Measurements from ENCODE around the gene ZSWIM5. TPM values are rescaled to one million over a fixed set of nuclear protein-coding genes. Genes with fewer than 3 reads are reported as not detected.

ZSWIM5 gene
- total and polyA plus RNA-seq, 9 of the 15 experiments (the other 6 are each of a cell fraction or from before 2014, with no cell fraction given) = under 0.01 to 0.07 (median 0.03) TPM; not detected in 3

DNA sequence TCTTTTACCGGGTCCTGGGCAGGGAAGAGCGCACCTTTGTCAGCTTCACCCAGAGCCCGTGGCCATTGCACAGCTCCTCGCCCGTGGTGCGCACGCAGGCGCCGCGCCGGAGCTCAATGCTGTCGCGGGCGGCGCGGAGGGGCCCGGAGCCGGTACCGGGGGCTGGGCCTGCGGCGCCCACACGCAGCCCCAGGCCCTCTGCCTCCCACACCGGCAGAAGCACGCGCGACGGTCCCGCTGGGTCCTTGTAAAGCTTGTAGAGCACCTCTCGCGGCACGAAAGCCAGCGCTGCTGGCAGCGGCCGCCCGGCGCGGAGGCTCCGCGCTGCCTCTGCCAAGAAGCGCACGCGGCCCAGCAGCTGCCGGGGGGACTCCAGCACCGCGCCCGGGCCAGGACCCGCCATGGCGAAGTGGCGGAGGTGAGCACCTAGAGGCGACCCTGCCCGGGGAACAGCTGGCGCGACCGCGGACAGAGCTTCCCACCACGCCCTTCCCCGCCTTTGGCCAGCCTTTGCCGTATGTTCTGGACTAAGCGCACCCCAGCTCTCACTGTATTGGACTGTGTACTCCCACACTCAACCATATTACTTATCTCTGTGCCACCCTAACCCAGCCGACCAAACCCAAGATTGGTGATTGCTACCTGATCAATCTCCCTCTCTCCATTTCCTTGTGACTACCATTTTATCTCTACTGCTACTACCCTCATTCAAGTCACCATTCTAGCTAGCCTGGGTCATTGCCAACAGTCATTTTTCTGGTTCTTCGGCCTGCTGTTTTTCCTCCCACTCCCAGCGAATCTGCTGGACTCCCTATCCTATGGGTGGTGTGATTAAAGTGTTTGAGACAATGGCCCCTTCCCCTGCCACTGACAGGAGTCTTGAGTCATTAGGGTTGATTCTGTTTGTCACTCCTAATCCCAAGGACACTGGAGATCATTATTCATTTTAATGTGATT lies 195.3 kb downstream of the ZSWIM5 start, which contains the start of gene HECTD3 (continued):
- no peak for TF ChIP-seq CEBPG (CRISPR knock-in tag; IDR thresholded peaks at IDR 0.05)
- no peak for TF ChIP-seq CEBPG (tag; conservative IDR thresholded peaks at IDR 0.05 in 1 of 2, IDR thresholded peaks at IDR 0.05 in 1 of 2)
- no peak for TF ChIP-seq RAD51 (IDR thresholded peaks at IDR 0.05; ENCODE audit: borderline replicate concordance, low read depth)
- TF ChIP-seq MECOM (CRISPR knock-in tag; IDR thresholded peaks at IDR 0.05) = no peak
- TF ChIP-seq, protein P1, sequence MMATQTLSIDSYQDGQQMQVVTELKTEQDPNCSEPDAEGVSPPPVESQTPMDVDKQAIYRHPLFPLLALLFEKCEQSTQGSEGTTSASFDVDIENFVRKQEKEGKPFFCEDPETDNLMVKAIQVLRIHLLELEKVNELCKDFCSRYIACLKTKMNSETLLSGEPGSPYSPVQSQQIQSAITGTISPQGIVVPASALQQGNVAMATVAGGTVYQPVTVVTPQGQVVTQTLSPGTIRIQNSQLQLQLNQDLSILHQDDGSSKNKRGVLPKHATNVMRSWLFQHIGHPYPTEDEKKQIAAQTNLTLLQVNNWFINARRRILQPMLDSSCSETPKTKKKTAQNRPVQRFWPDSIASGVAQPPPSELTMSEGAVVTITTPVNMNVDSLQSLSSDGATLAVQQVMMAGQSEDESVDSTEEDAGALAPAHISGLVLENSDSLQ (IDR thresholded peaks at IDR 0.05) = no peak
- no peak for TF ChIP-seq U2AF2 (optimal IDR thresholded peaks at IDR 0.05; ENCODE audit: low read depth, low read length)
- TF ChIP-seq HMG20A (CRISPR knock-in tag; conservative IDR thresholded peaks at IDR 0.05) = no peak
- TF ChIP-seq, protein P2, sequence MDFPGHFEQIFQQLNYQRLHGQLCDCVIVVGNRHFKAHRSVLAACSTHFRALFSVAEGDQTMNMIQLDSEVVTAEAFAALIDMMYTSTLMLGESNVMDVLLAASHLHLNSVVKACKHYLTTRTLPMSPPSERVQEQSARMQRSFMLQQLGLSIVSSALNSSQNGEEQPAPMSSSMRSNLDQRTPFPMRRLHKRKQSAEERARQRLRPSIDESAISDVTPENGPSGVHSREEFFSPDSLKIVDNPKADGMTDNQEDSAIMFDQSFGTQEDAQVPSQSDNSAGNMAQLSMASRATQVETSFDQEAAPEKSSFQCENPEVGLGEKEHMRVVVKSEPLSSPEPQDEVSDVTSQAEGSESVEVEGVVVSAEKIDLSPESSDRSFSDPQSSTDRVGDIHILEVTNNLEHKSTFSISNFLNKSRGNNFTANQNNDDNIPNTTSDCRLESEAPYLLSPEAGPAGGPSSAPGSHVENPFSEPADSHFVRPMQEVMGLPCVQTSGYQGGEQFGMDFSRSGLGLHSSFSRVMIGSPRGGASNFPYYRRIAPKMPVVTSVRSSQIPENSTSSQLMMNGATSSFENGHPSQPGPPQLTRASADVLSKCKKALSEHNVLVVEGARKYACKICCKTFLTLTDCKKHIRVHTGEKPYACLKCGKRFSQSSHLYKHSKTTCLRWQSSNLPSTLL (IDR thresholded peaks at IDR 0.05) = no peak
- TF ChIP-seq YBX1 (IDR thresholded peaks at IDR 0.05) = no peak
- no peak for TF ChIP-seq ZNF445 (CRISPR knock-in tag; IDR thresholded peaks at IDR 0.05; ENCODE audit: low read depth)
- no peak for TF ChIP-seq ZNF121 (CRISPR knock-in tag; conservative IDR thresholded peaks at IDR 0.05)
- TF ChIP-seq TAF9B (IDR thresholded peaks at IDR 0.05; ENCODE audit: partially characterized antibody) = no peak
- peak; percentile 36; the same call in 1 of the 2 replicates for TF ChIP-seq ERF (CRISPR knock-in tag; IDR thresholded peaks at IDR 0.05)
- TF ChIP-seq DIDO1 (tag; IDR thresholded peaks at IDR 0.05; ENCODE audit: low read depth) = no peak
- no peak for TF ChIP-seq ZNF583 (CRISPR knock-in tag; IDR thresholded peaks at IDR 0.05)
- no peak for TF ChIP-seq ZNF143 (CRISPR knock-in tag; IDR thresholded peaks at IDR 0.05)
- no peak for TF ChIP-seq PBX2 (CRISPR knock-in tag; IDR thresholded peaks at IDR 0.05; ENCODE audit: low read depth)
- no peak for TF ChIP-seq PBX2 (tag; conservative IDR thresholded peaks at IDR 0.05; ENCODE audit: low read depth)
